Measurements from ENCODE around the gene ACADVL. TPM values are rescaled to one million over a fixed set of nuclear protein-coding genes. Genes with fewer than 3 reads are reported as not detected.

ACADVL gene
- total and polyA plus RNA-seq, 2 of the 4 experiments (the other 2 are of a cell fraction), result 139 to 752 TPM

DNA sequence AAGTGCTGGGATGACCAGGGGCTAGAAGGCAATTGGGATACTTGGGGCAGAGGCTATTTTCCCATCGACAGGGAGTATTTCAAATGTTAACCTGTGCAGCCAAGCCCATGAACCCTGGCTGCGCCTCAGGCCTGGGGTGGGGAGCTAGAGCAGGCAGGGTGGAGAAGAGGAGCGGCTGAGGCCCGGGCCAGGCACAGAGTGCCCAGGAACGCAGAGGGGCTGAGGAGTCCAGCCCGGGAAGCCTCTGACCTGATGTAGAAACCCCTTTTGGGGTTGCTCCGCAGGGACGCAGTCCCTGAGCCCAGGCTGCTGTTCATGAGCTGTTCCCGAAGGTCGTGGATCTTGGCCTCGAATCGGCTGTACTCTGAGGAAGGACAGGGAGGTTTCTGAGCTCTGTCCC lies 23.8 kb upstream of the ACADVL start:
- H3K23ac ChIP-seq (ENCODE audit: low read depth, low read length), result no peak overlapping the region
- no peak overlapping the region for H4K5ac ChIP-seq (ENCODE audit: low read depth, low read length)
- ATAC-seq (ENCODE audit: low read depth), result no peak
- no TSS peak for BruUV-seq (replicated peaks)
- H3K14ac ChIP-seq (replicated peaks; ENCODE audit: low read depth, low read length), result no peak overlapping the region
- DNase-seq, result no peak
- 100% methylated on average over 3 of the region's 12 CpGs; no CpG with 5 or more reads in 1 of the 2 experiments for WGBS, 2 experiments (ENCODE audit: extremely low coverage in 2 of 2, insufficient read length in 1 of 2)
- H2AK9ac ChIP-seq (replicated peaks; ENCODE audit: low read depth, low read length, poor library complexity), result no peak overlapping the region
- no peaks in the 10 kb centered on the region for H3K9me1 ChIP-seq (ENCODE audit: insufficient read depth, low read length)
- intact Hi-C loops (cut with micrococcal nuclease) (no loop called here), in situ Hi-C loops (cut with MboI; ENCODE audit: low sequenced_read_pairs) (no loop called here), dilution Hi-C loops (cut with HindIII; ENCODE audit: low sequenced_read_pairs, unreplicated experiment) (no loop called here)
- no peaks in the 10 kb centered on the region for H3K27me3 ChIP-seq (ENCODE audit: control insufficient read depth, insufficient read depth, low read length)
- H3K18ac ChIP-seq (ENCODE audit: low read depth, low read length), result no peak overlapping the region
- TF ChIP-seq, protein P1, sequence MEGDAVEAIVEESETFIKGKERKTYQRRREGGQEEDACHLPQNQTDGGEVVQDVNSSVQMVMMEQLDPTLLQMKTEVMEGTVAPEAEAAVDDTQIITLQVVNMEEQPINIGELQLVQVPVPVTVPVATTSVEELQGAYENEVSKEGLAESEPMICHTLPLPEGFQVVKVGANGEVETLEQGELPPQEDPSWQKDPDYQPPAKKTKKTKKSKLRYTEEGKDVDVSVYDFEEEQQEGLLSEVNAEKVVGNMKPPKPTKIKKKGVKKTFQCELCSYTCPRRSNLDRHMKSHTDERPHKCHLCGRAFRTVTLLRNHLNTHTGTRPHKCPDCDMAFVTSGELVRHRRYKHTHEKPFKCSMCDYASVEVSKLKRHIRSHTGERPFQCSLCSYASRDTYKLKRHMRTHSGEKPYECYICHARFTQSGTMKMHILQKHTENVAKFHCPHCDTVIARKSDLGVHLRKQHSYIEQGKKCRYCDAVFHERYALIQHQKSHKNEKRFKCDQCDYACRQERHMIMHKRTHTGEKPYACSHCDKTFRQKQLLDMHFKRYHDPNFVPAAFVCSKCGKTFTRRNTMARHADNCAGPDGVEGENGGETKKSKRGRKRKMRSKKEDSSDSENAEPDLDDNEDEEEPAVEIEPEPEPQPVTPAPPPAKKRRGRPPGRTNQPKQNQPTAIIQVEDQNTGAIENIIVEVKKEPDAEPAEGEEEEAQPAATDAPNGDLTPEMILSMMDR (conservative IDR thresholded peaks at IDR 0.05; ENCODE audit: low read depth, low read length), result no peak
- TF ChIP-seq FOS (IDR thresholded peaks at IDR 0.05; ENCODE audit: low read depth, low read length) (no peak), RCOR1 (IDR thresholded peaks at IDR 0.05; ENCODE audit: insufficient replicate concordance, low read length) (no peak), CEBPB (IDR thresholded peaks at IDR 0.05; ENCODE audit: low read depth, low read length) (no peak), MAFK (IDR thresholded peaks at IDR 0.05; ENCODE audit: low read depth, low read length) (no peak)
- peaks cover 11% of the 10 kb centered on the region for H4K20me1 ChIP-seq (ENCODE audit: insufficient read depth, low read length)
- no peak overlapping the region for H3K4me2 ChIP-seq (ENCODE audit: low read depth, low read length)
- no peak overlapping the region for H2AK5ac ChIP-seq (ENCODE audit: low read depth, low read length)
- no peaks in the 10 kb centered on the region for H3K4me1 ChIP-seq (ENCODE audit: control insufficient read depth, insufficient read depth, low read length)
- no peaks in the 10 kb centered on the region; a peak in 2 of 4 replicates for H3K79me1 ChIP-seq (ENCODE audit: low read depth in 1 of 2, low read length in 2 of 2)
- no peak overlapping the region for H3K4me3 ChIP-seq (ENCODE audit: insufficient read depth, low read depth, low read length)
- no peak overlapping the region for H3K9ac ChIP-seq (ENCODE audit: low read depth, low read length)
- H3K9me3 ChIP-seq (ENCODE audit: control insufficient read depth, insufficient read depth, low read length), result no peaks in the 10 kb centered on the region
- no peak overlapping the region for H3K56ac ChIP-seq (ENCODE audit: extremely low read depth, insufficient read depth, low read length)
- no peak overlapping the region for H4K91ac ChIP-seq (ENCODE audit: insufficient read depth, low read depth, low read length)
- no peak overlapping the region for H2BK120ac ChIP-seq (ENCODE audit: low read depth, low read length)
- H3K27ac ChIP-seq (ENCODE audit: insufficient read depth, low read length), result no peak overlapping the region
- no peak overlapping the region for H2BK20ac ChIP-seq (ENCODE audit: low read depth, low read length)
- no peak overlapping the region for H2BK5ac ChIP-seq (ENCODE audit: low read depth, low read length, poor library complexity, severe bottlenecking)
- H3K4ac ChIP-seq (ENCODE audit: low read depth, low read length), result no peak overlapping the region
- ChIA-PET POLR2A (ENCODE audit: unreplicated experiment) (no interaction called here), CTCF (no interaction called here)
- H4K8ac ChIP-seq (ENCODE audit: low read depth in 2 of 2, low read length in 2 of 2), result no peak overlapping the region
- peaks cover 50% of the 10 kb centered on the region for H3K36me3 ChIP-seq (ENCODE audit: control insufficient read depth, insufficient read depth, low read length)
- no peak overlapping the region for H2AFZ ChIP-seq (replicated peaks; ENCODE audit: low read length, poor library complexity)
- H2BK15ac ChIP-seq (ENCODE audit: low read depth, low read length), result no peak overlapping the region

All from IMR-90 (cell line).